Renal pelvis (tissue), 12 donors: ENCODE data around the gene MYO5A. TPM values are rescaled to one million over a fixed set of nuclear protein-coding genes. Genes with fewer than 3 reads are reported as not detected.
"Not testable (repeated sequence)": the region's sequence is repeated elsewhere in the genome, so short reads cannot be mapped to it uniquely, and the experiment has no call there.

Experiments
- DNase-seq: peaks from one replicate; pipeline ENCODE4 v3.0.0-alpha.2; 2013
- long read RNA-seq, 16 experiments: transcript quantifications; one replicate each; lab custom pipeline, GENCODE V29; 2026
- polyA plus RNA-seq, 3 donors: library from polyadenylated mRNA; unstranded; fragments of 120-200 nt; gene quantifications; one replicate each; pipeline ENCODE4 v1.2.1, GENCODE V29; 2013; ENCODE audit not compliant: insufficient read length in 3 of 3

Gene MYO5A
- 1 to 10 TPM; 7.3 to 9.5 (median 8.1) TPM for polyA plus RNA-seq
- long read RNA-seq, donor 1: 0 reads
- long read RNA-seq, donor 2: 0 reads
- long read RNA-seq, donor 3: 0 reads
- long read RNA-seq, donor 4: 0 reads
- long read RNA-seq, donor 5: 0 reads
- long read RNA-seq, donor 6: 0 reads
- long read RNA-seq, donor 7: 0 reads
- long read RNA-seq, donor 8: 0 reads
- long read RNA-seq, donor 9: 0 reads
- long read RNA-seq, donor 10: 0 reads
- long read RNA-seq, donor 11: 0 reads
- long read RNA-seq, donor 12: 0 reads
- long read RNA-seq, donor 13: 0 reads
- long read RNA-seq, donor 14: 0 reads
- long read RNA-seq, donor 15: 0 reads
- long read RNA-seq, donor 16: 0 reads

DNA sequence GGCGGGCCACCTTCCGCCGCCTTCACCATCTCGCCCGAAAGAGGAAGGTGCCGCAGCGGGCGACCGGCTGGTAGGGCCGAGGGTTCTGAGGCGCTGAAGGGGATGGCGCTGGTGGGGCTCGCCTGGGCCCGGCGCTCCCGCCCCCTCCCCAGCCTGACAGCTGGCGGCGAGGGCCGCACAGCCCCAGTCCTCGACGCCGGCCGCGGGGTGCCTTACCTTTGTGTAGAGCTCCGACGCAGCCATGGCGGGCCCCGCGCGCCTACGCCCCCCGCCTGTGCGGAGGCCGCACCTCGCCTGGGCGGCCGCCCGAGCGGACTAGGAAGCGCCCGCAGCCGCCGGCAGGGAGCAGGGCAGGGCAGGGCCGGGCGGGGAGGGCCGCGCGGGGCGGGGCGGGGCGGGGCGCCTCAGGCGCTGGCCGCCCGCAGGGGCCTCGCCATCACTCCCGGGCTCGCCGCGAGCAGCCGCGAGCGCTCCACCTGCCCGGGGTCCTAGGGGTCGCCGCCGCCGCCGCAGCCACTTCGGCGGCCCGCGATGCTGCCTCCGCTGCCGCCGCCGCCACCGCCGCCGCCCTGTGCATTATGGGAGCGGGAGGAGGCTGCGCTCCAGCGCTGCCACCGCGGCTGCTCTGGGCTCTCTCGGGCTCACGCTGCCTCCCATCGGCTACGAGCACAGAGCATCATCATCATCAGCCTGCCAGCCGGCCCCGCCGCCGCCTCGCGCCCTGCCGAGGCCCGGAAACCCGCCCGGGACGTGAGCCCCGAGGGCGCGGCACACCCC lies at the start of gene MYO5A:
Gene MYO5A, minus strand, starts transcription at position 317 of the 777 bp plus-strand sequence. Its CDS starts 74 bp downstream, at position 243.
- DNase-seq: peak; percentile 57

- DNase-seq: no peak
Observed at GRCh38 chr15:52576692-52577091, 48.0 kb upstream of the MYO5A start.

DNA sequence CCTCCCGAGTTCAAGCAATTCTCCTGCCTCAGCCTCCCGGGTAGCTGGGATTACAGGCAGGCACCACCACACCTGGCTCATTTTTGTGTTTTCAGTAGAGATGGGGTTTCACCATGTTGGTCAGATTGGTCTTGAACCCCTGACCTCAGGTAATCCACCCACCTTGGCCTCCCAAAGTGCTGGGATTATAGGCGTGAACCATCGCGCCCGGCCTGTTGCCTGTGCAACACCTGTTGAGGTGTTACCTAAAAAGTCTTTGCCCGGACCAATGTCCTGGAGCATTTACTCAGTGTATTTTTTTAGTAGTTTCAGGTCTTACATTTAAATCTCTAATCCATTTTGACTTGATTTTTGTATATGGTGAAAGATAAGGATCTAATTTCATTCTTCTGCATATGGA lies 46.9 kb upstream of the MYO5A start:
- not testable (repeated sequence) for DNase-seq

GRCh38 chr15:52575072-52575471 lies 46.4 kb upstream of the MYO5A start:
- DNase-seq: no peak

DNA sequence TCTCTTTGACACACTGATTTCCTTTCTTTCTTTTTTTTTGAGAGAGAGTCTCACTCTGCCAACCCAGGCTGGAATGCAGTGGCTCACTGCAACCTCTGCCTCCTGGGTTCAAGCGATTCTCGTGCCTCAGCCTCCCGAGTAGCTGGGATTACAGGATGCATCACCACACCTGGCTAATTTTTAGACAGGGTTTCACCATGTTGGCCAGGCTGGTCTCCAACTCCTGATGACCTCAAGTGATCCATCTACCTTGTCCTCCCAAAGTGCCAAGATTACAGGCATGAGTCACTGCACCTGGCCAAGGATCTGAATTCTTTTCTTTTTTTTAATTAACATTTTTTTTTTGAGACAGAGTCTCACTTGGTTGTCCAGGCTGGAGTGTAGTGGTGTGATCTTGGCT lies 45.9 kb upstream of the MYO5A start:
- not testable (repeated sequence) for DNase-seq

GRCh38 chr15:52568601-52569585 lies 40.2 kb upstream of the MYO5A start, which contains the start of gene ARPP19:
Gene ARPP19 (minus strand): TSS chr15:52569030. CDS start chr15:52568892, 138 bp downstream.
- peak; percentile 90 for DNase-seq

- DNase-seq: peak; percentile 50
Observed at GRCh38 chr15:52567871-52568600, 39.4 kb upstream of the MYO5A start.

- no peak for DNase-seq
Observed at GRCh38 chr15:52566889-52567288, 38.2 kb upstream of the MYO5A start.

DNA sequence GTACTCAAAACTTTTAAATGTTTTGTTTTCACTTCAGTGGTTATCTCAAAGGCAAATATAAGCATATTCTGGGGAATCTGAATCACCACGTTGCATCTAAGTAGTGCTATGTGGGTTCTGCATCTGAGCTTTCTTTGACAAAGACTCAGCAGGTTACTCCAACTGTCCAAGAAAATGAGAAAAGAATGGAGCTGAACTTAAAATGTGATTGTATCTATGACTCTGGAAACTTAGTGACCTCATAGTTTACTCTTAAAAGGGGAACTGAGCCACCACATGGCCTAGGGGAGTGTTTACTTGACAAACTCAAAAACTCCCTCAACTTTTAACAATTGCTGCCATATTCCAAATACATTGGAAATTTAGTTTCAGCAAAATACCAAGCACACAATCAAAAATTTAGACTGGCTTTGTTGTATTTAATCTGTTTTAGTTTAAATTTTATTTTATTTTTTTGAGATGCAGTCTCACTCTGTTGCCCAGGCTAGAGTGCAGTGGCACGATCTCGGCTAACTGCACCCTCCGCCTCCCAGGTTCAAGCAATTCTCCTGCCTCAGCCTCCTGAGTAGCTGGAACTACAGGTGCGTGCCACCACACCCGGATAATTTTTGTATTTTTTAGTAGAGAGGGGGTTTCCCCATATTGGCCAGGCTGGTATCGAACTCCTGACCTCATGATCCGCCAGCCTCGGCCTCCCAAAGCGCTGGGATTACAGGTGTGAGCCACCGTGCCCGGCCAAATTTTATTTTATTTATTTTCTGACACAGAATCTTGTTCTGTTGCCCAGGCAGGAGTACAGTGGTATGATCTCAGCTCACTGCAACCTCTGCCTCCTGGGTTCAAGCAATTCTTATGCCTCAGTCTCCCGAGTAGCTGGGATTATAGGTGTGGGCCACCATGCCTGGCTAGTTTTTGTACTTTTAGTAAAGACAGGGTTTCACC lies 37.0 kb upstream of the MYO5A start:
- not testable (repeated sequence) for DNase-seq

GRCh38 chr15:52563501-52564060 lies 34.9 kb upstream of the MYO5A start:
- no peak for DNase-seq

GRCh38 chr15:52559575-52559974 lies 30.9 kb upstream of the MYO5A start:
- DNase-seq: no peak

DNA sequence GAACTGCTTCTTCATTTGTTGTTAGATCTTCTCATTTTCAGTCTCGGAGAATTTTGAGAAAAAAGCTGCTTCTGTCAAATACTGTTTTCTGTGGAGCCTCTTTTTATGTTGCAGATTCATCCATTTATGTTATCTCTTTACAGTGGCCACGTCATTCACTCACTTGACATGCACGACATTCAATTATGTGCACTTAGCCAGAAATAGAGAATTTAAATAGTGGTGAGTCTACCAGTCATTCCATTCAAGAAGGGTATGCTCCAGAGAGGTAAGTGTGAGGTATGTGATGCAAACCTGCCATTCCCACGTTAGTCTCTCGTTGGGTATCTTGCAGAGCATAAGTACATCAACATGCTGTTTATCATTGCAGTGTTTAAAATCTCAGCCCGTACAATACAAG lies 30.3 kb upstream of the MYO5A start:
- no peak for DNase-seq

DNA sequence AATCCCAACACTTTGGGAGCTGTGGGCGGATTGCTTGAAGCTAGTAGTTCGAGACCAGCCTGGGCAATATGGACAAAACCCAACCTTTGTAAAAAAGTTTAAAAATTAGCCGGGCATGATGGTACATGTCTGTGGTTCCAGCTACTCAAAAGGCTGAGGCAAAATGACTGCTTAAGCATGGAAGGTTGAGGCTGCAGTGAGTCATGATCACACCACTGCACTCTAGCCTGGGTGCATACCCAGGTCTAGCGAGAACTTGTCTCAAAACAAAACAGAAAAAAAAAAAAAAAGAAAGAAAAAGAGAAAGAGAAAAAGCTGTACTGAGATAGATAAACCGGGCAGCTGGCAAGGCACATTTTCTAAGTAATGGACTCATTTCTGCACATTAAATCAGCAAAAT lies 29.5 kb upstream of the MYO5A start:
- DNase-seq: no peak

- DNase-seq: no peak
Observed at GRCh38 chr15:52557274-52557641, 28.6 kb upstream of the MYO5A start.

- no peak for DNase-seq
Observed at GRCh38 chr15:52556524-52557273, 28.0 kb upstream of the MYO5A start.

DNA sequence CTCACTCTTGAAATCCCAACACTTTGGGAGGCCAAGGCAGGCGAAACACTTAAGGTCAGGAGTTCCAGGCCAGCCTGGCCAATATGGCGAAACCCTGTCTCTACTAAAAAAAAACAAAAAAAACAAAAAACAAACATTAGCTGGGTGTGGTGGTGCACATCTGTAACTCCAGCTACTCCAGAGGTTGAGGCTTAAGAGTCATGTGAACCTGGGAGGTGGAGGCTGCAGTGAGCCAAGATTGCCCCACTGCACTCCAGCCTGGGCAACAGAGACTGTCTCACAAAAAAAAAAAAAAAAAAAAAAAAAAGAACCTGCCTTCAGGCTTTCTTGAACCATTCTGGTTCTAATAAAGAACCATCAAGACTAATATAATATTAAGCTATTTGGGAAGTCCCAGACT lies 23.6 kb upstream of the MYO5A start:
- DNase-seq: no peak

DNA sequence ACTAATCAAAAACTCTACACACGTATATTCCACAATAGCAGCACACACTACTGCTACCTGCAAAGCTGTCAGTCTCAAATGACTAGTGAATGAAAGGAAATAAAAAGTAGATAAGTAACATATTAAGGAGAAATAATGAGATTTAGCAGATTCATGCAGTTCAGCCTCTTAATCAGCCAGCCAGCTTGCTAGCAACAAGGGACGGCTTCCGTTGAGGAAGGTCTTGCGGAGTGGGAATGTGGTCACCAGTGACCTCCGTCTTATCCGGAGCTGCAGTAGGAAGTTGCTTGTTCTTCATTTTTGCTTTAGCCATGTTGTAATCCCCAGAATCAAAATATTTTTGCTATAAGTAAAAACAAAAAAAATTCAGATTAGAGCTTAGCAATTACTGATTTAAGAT lies 23.1 kb upstream of the MYO5A start:
- peak; percentile 9 for DNase-seq

DNA sequence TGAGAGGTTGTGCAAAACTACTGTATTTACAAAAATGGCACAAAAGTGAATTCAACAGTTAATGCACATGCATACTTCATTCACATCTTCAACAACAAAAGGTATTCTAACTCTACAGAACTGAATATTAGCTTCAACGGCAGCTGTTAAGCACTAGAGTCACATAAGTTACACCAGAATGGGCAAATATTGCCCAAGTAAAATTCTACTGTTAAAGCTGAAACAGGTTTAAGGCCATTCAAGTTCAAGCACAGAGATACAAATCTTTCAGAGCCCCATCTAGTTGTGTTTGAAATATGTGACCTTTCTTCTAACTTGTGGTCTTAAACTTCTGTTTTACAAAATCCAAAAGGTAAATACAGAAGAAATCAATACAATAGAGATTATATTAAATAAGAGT lies 22.5 kb upstream of the MYO5A start:
- not testable (repeated sequence) for DNase-seq
